Measurements from ENCODE around the gene ENTR1.
A peak's percentile ranks its signal among the peaks of the same experiment; 100 is the strongest.

Gene ENTR1

GRCh38 chr9:136447173-136447778, 36.9 kb upstream of the ENTR1 start:
- Histone ChIP-seq H3K4me1 (ENCODE audit: control insufficient read depth, insufficient read depth, low read length, poor library complexity, severe bottlenecking) (no peaks in the 10 kb centered on the region), H3K9me3 (ENCODE audit: control insufficient read depth, low read length) (no peaks in the 10 kb centered on the region), H3K36me3 (ENCODE audit: control insufficient read depth, insufficient read depth, low read length) (peaks cover 75% of the 10 kb centered on the region), H3K4me3 (ENCODE audit: insufficient read depth, low read depth, low read length, poor library complexity, severe bottlenecking) (no peak overlapping the region), H3K27ac (ENCODE audit: insufficient read depth, low read length, poor library complexity, severe bottlenecking) (no peak overlapping the region), H3K27me3 (replicated peaks; ENCODE audit: control insufficient read depth, insufficient read depth, low read length, poor library complexity, severe bottlenecking) (no peaks in the 10 kb centered on the region)
- DNase-seq: no peak

GRCh38 chr9:136445799-136446198, 35.4 kb upstream of the ENTR1 start:
- Histone ChIP-seq H3K27me3 (replicated peaks; ENCODE audit: control insufficient read depth, insufficient read depth, low read length, poor library complexity, severe bottlenecking) (no peaks in the 10 kb centered on the region), H3K36me3 (ENCODE audit: control insufficient read depth, insufficient read depth, low read length) (peaks cover 75% of the 10 kb centered on the region), H3K9me3 (ENCODE audit: control insufficient read depth, low read length) (no peaks in the 10 kb centered on the region), H3K4me3 (ENCODE audit: insufficient read depth, low read depth, low read length, poor library complexity, severe bottlenecking) (no peak overlapping the region), H3K27ac (ENCODE audit: insufficient read depth, low read length, poor library complexity, severe bottlenecking) (no peak overlapping the region), H3K4me1 (ENCODE audit: control insufficient read depth, insufficient read depth, low read length, poor library complexity, severe bottlenecking) (no peaks in the 10 kb centered on the region)
- no peak for DNase-seq

- Histone ChIP-seq H3K9me3 (ENCODE audit: control insufficient read depth, low read length) (no peaks in the 10 kb centered on the region), H3K36me3 (ENCODE audit: control insufficient read depth, insufficient read depth, low read length) (peaks cover 60% of the 10 kb centered on the region)
- no peak for DNase-seq
Observed at GRCh38 chr9:136444102-136444501, 33.7 kb upstream of the ENTR1 start.

GRCh38 chr9:136443687-136444086, 33.3 kb upstream of the ENTR1 start:
- no peaks in the 10 kb centered on the region for H3K9me3 ChIP-seq (ENCODE audit: control insufficient read depth, low read length)
- peaks cover 56% of the 10 kb centered on the region for H3K36me3 ChIP-seq (ENCODE audit: control insufficient read depth, insufficient read depth, low read length)
- no peaks in the 10 kb centered on the region for H3K27me3 ChIP-seq (replicated peaks; ENCODE audit: control insufficient read depth, insufficient read depth, low read length, poor library complexity, severe bottlenecking)
- H3K27ac ChIP-seq (ENCODE audit: insufficient read depth, low read length, poor library complexity, severe bottlenecking): no peak overlapping the region
- DNase-seq: no peak
- no peak overlapping the region for H3K4me3 ChIP-seq (ENCODE audit: insufficient read depth, low read depth, low read length, poor library complexity, severe bottlenecking)
- peaks cover 3% of the 10 kb centered on the region for H3K4me1 ChIP-seq (ENCODE audit: control insufficient read depth, insufficient read depth, low read length, poor library complexity, severe bottlenecking)

More at GRCh38 chr9:136444102-136444501, 33.7 kb upstream of the ENTR1 start:
- H3K27ac ChIP-seq (ENCODE audit: insufficient read depth, low read length, poor library complexity, severe bottlenecking): no peak overlapping the region
- H3K4me3 ChIP-seq (ENCODE audit: insufficient read depth, low read depth, low read length, poor library complexity, severe bottlenecking): no peak overlapping the region
- no peaks in the 10 kb centered on the region for H3K27me3 ChIP-seq (replicated peaks; ENCODE audit: control insufficient read depth, insufficient read depth, low read length, poor library complexity, severe bottlenecking)
- H3K4me1 ChIP-seq (ENCODE audit: control insufficient read depth, insufficient read depth, low read length, poor library complexity, severe bottlenecking): peaks cover 3% of the 10 kb centered on the region

- H3K4me3 ChIP-seq (ENCODE audit: insufficient read depth, low read depth, low read length, poor library complexity, severe bottlenecking): no peak overlapping the region
- H3K27ac ChIP-seq (ENCODE audit: insufficient read depth, low read length, poor library complexity, severe bottlenecking): no peak overlapping the region
- DNase-seq: no peak
- no peaks in the 10 kb centered on the region for H3K27me3 ChIP-seq (replicated peaks; ENCODE audit: control insufficient read depth, insufficient read depth, low read length, poor library complexity, severe bottlenecking)
- peaks cover 53% of the 10 kb centered on the region for H3K36me3 ChIP-seq (ENCODE audit: control insufficient read depth, insufficient read depth, low read length)
- peaks cover 7% of the 10 kb centered on the region for H3K4me1 ChIP-seq (ENCODE audit: control insufficient read depth, insufficient read depth, low read length, poor library complexity, severe bottlenecking)
- no peaks in the 10 kb centered on the region for H3K9me3 ChIP-seq (ENCODE audit: control insufficient read depth, low read length)
Observed at GRCh38 chr9:136443087-136443486, 32.7 kb upstream of the ENTR1 start.

GRCh38 chr9:136442265-136442664, 31.9 kb upstream of the ENTR1 start:
- Histone ChIP-seq H3K9me3 (ENCODE audit: control insufficient read depth, low read length) (no peaks in the 10 kb centered on the region), H3K27ac (ENCODE audit: insufficient read depth, low read length, poor library complexity, severe bottlenecking) (no peak overlapping the region), H3K4me1 (ENCODE audit: control insufficient read depth, insufficient read depth, low read length, poor library complexity, severe bottlenecking) (peaks cover 14% of the 10 kb centered on the region), H3K36me3 (ENCODE audit: control insufficient read depth, insufficient read depth, low read length) (peaks cover 45% of the 10 kb centered on the region), H3K4me3 (ENCODE audit: insufficient read depth, low read depth, low read length, poor library complexity, severe bottlenecking) (no peak overlapping the region), H3K27me3 (replicated peaks; ENCODE audit: control insufficient read depth, insufficient read depth, low read length, poor library complexity, severe bottlenecking) (no peaks in the 10 kb centered on the region)
- no peak for DNase-seq

- Histone ChIP-seq H3K36me3 (ENCODE audit: control insufficient read depth, insufficient read depth, low read length) (peaks cover 40% of the 10 kb centered on the region), H3K4me1 (ENCODE audit: control insufficient read depth, insufficient read depth, low read length, poor library complexity, severe bottlenecking) (peaks cover 18% of the 10 kb centered on the region), H3K4me3 (ENCODE audit: insufficient read depth, low read depth, low read length, poor library complexity, severe bottlenecking) (no peak overlapping the region), H3K27ac (ENCODE audit: insufficient read depth, low read length, poor library complexity, severe bottlenecking) (no peak overlapping the region), H3K27me3 (replicated peaks; ENCODE audit: control insufficient read depth, insufficient read depth, low read length, poor library complexity, severe bottlenecking) (no peaks in the 10 kb centered on the region), H3K9me3 (ENCODE audit: control insufficient read depth, low read length) (no peaks in the 10 kb centered on the region)
- DNase-seq: no peak
Observed at GRCh38 chr9:136441681-136442245, 31.3 kb upstream of the ENTR1 start.

- Histone ChIP-seq H3K36me3 (ENCODE audit: control insufficient read depth, insufficient read depth, low read length) (peaks cover 35% of the 10 kb centered on the region), H3K4me3 (ENCODE audit: insufficient read depth, low read depth, low read length, poor library complexity, severe bottlenecking) (no peak overlapping the region), H3K27ac (ENCODE audit: insufficient read depth, low read length, poor library complexity, severe bottlenecking) (no peak overlapping the region), H3K4me1 (ENCODE audit: control insufficient read depth, insufficient read depth, low read length, poor library complexity, severe bottlenecking) (peaks cover 18% of the 10 kb centered on the region), H3K9me3 (ENCODE audit: control insufficient read depth, low read length) (no peaks in the 10 kb centered on the region), H3K27me3 (replicated peaks; ENCODE audit: control insufficient read depth, insufficient read depth, low read length, poor library complexity, severe bottlenecking) (no peaks in the 10 kb centered on the region)
- DNase-seq: no peak
Observed at GRCh38 chr9:136441191-136441680, 30.8 kb upstream of the ENTR1 start.

- peaks cover 21% of the 10 kb centered on the region for H3K36me3 ChIP-seq (ENCODE audit: control insufficient read depth, insufficient read depth, low read length)
- H3K27ac ChIP-seq (ENCODE audit: insufficient read depth, low read length, poor library complexity, severe bottlenecking): peak within 1 kb of the TSS; percentile 71
- H3K4me3 ChIP-seq (ENCODE audit: insufficient read depth, low read depth, low read length, poor library complexity, severe bottlenecking): peak within 1 kb of the TSS; percentile 61
- no peaks in the 10 kb centered on the region for H3K27me3 ChIP-seq (replicated peaks; ENCODE audit: control insufficient read depth, insufficient read depth, low read length, poor library complexity, severe bottlenecking)
- no peaks in the 10 kb centered on the region for H3K9me3 ChIP-seq (ENCODE audit: control insufficient read depth, low read length)
- DNase-seq: peak; percentile 63 to 74 (median 71)
- H3K4me1 ChIP-seq (ENCODE audit: control insufficient read depth, insufficient read depth, low read length, poor library complexity, severe bottlenecking): peaks cover 18% of the 10 kb centered on the region
Observed at GRCh38 chr9:136439481-136440408, 29.3 kb upstream of the ENTR1 start, which contains the start of gene INPP5E. Gene INPP5E, minus strand, starts transcription at chr9:136439845. Its CDS starts 426 bp downstream, at chr9:136439419.
